H54 (cell line): ENCODE measurements around the gene OXER1.

Experiments used
- DNase-seq: peaks from one replicate; pipeline ENCODE4 v3.0.0; 2011; ENCODE audit warnings: low spot score, mixed read lengths; ENCODE audit not compliant: insufficient read length
- FAIRE-seq: peaks from 3 replicates; lab custom pipeline; 2011; peaks lifted over from hg19 to GRCh38; lab: Jason Lieb, UNC
- POLR2A ChIP-seq: IDR thresholded peaks from 2 replicates; pipeline ENCODE4 v1.6.1; 2011; ENCODE audit warnings: low read depth, mild to moderate bottlenecking, low read length

OXER1 gene

DNA sequence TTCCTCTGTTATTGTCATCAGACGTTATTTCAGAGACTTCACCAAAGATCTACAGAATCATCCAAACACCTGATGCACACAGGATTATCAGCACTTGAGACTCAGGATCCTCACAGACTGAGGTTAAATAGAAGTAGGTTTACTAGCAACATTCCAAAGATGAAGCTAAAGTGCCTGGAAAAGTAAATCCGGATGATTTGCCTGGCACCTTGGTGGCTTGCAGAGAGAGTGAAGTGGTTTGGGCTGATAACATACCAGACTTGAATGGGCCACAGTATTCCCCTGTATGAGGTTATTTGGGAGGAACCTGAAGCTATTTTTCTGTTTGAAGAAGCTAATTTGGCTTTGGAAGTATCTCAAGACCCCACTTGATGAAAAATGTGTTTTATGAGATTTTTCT is 51.0 kb downstream of the OXER1 start:
- no peak for TF ChIP-seq POLR2A
- no peak for DNase-seq
- no peak for FAIRE-seq
